HG02588 (cell line): ENCODE data around the gene ASTN2.

Experiments used
- ATAC-seq: cut with Tn5 transposase; IDR thresholded peaks from one replicate; pipeline ENCODE4 v1.9.1; 2021; ENCODE audit warnings: mild to moderate bottlenecking, moderate library complexity; ENCODE audit not compliant: unreplicated experiment

The ASTN2 gene

GRCh38 chr9:116777116-116777515 is 637.7 kb downstream of the ASTN2 start:
- ATAC-seq = no peak

- no peak for ATAC-seq
Observed at GRCh38 chr9:116774421-116775180, 640.3 kb downstream of the ASTN2 start.

- no peak for ATAC-seq
Observed at GRCh38 chr9:116767219-116767618, 647.6 kb downstream of the ASTN2 start.

- ATAC-seq = no peak
Observed at GRCh38 chr9:116765011-116765410, 649.8 kb downstream of the ASTN2 start.

GRCh38 chr9:116763770-116764169 is 651.1 kb downstream of the ASTN2 start:
- no peak for ATAC-seq

GRCh38 chr9:116760636-116761035 is 654.2 kb downstream of the ASTN2 start:
- ATAC-seq = no peak

GRCh38 chr9:116757030-116757429 is 657.8 kb downstream of the ASTN2 start:
- no peak for ATAC-seq

- no peak for ATAC-seq
Observed at GRCh38 chr9:116753389-116753788, 661.5 kb downstream of the ASTN2 start.

- ATAC-seq = no peak
Observed at GRCh38 chr9:116750510-116750909, 664.3 kb downstream of the ASTN2 start.

- no peak for ATAC-seq
Observed at GRCh38 chr9:116749772-116750171, 665.1 kb downstream of the ASTN2 start.

- no peak for ATAC-seq
Observed at GRCh38 chr9:116749176-116749575, 665.7 kb downstream of the ASTN2 start.

- no peak for ATAC-seq
Observed at GRCh38 chr9:116741742-116742141, 673.1 kb downstream of the ASTN2 start.

- ATAC-seq = no peak
Observed at GRCh38 chr9:116741086-116741740, 673.6 kb downstream of the ASTN2 start.

GRCh38 chr9:116737152-116737546 is 677.7 kb downstream of the ASTN2 start:
- ATAC-seq = peak; percentile 69

- no peak for ATAC-seq
Observed at GRCh38 chr9:116736399-116737151, 678.3 kb downstream of the ASTN2 start.

GRCh38 chr9:116733010-116733641 is 681.7 kb downstream of the ASTN2 start:
- no peak for ATAC-seq

GRCh38 chr9:116726602-116727001 is 688.3 kb downstream of the ASTN2 start:
- ATAC-seq = no peak

GRCh38 chr9:116724123-116724522 is 690.7 kb downstream of the ASTN2 start:
- no peak for ATAC-seq

GRCh38 chr9:116721944-116722343 is 692.9 kb downstream of the ASTN2 start:
- no peak for ATAC-seq

- no peak for ATAC-seq
Observed at GRCh38 chr9:116721411-116721810, 693.4 kb downstream of the ASTN2 start.

- no peak for ATAC-seq
Observed at GRCh38 chr9:116720111-116720510, 694.7 kb downstream of the ASTN2 start.
